Hepatocyte (in vitro differentiated cells): Measurements from ENCODE around the gene NRG3. TPM values are rescaled to one million over a fixed set of nuclear protein-coding genes. Genes with fewer than 3 reads are reported as not detected.

Experiments used
- DNase-seq: peaks from one replicate; pipeline ENCODE4 v3.0.0-alpha.2; 2016; ENCODE audit warnings: low spot score
- H2AFZ ChIP-seq: fragments of 200-600 bp; sonication (generic); 2 replicates; pipeline ENCODE4 v1.6.0; 2016; ENCODE audit warnings: antibody characterized with exemption, mild to moderate bottlenecking
- H3K27ac ChIP-seq: fragments of 200-600 bp; sonication (generic); 2 replicates; pipeline ENCODE4 v1.5.1; 2016; ENCODE audit warnings: mild to moderate bottlenecking
- H3K27me3 ChIP-seq: fragments of 200-600 bp; sonication (generic); 2 replicates; pipeline ENCODE4 v1.6.1; 2016
- H3K36me3 ChIP-seq: fragments of 200-600 bp; sonication (generic); replicated peaks from 2 replicates; pipeline ENCODE4 v1.5.1; 2016; ENCODE audit warnings: low read depth; ENCODE audit not compliant: insufficient read depth
- H3K4me1 ChIP-seq: fragments of 200-600 bp; sonication (generic); 2 replicates; pipeline ENCODE4 v1.5.1; 2016; ENCODE audit warnings: mild to moderate bottlenecking, moderate library complexity; ENCODE audit not compliant: insufficient read depth
- H3K4me2 ChIP-seq: fragments of 200-600 bp; sonication (generic); 2 replicates; pipeline ENCODE4 v1.6.0; 2016
- H3K4me3 ChIP-seq: fragments of 200-600 bp; sonication (generic); 2 replicates; pipeline ENCODE4 v1.5.1; 2016; ENCODE audit warnings: mild to moderate bottlenecking
- H3K79me2 ChIP-seq: fragments of 200-600 bp; sonication (generic); 2 replicates; pipeline ENCODE4 v1.6.0; 2017; ENCODE audit warnings: mild to moderate bottlenecking
- H3K9me2 ChIP-seq: fragments of 200-600 bp; sonication (generic); replicated peaks from 2 replicates; pipeline ENCODE4 v1.6.0; 2017; ENCODE audit warnings: mild to moderate bottlenecking; ENCODE audit not compliant: insufficient read depth
- H3K9me3 ChIP-seq: fragments of 200-600 bp; sonication (generic); 2 replicates; pipeline ENCODE4 v1.5.1; 2016; ENCODE audit warnings: low read depth, mild to moderate bottlenecking
- H4K20me1 ChIP-seq: fragments of 200-600 bp; sonication (generic); 2 replicates; pipeline ENCODE4 v1.6.0; 2016; ENCODE audit warnings: mild to moderate bottlenecking; ENCODE audit not compliant: insufficient read depth, poor library complexity, severe bottlenecking
- EZH2 ChIP-seq: fragments of 200-600 bp; sonication (generic); IDR thresholded peaks from 2 replicates; pipeline ENCODE4 v1.6.1; 2016; ENCODE audit warnings: antibody characterized with exemption, mild to moderate bottlenecking, borderline replicate concordance
- EZH2phosphoT487 ChIP-seq: fragments of 200-600 bp; sonication (generic); IDR thresholded peaks from one replicate; pipeline ENCODE4 v1.6.1; 2018; ENCODE audit warnings: antibody characterized with exemption, mild to moderate bottlenecking, low read depth, moderate library complexity; ENCODE audit not compliant: unreplicated experiment, severe bottlenecking
- WGBS: methylation state at CpG from one replicate; pipeline ENCODE4 v1.1.6; 2016; ENCODE audit warnings: low lambda C conversion rate; ENCODE audit errors: missing lambda C conversion rate; 5-methylcytosine and 5-hydroxymethylcytosine counted together
- polyA plus RNA-seq: library from polyadenylated mRNA; unstranded; fragments of >200 nt; fragmentation: Nextera tagmentation; extraction: Ambion mirVana; gene quantifications from 2 replicates; pipeline ENCODE4 v1.2.1, GENCODE V29; 2016
- total RNA-seq: library from RNA; depleted of rRNA; stranded (reverse); fragments of >200 nt; gene quantifications from 2 replicates; pipeline ENCODE4 v1.2.3, GENCODE V29; 2014
- TF ChIP-seq, protein P1 (sequence below): fragments of 200-600 bp; sonication (generic); IDR thresholded peaks from 2 replicates; pipeline ENCODE4 v1.5.1; 2016; ENCODE audit warnings: antibody characterized with exemption, mild to moderate bottlenecking; ENCODE audit not compliant: poor library complexity

Gene NRG3
- total and polyA plus RNA-seq, 2 experiments from 2014 or later, result 0.57 to 2.0 TPM

- 92% methylated on average over 3 of the region's 3 CpGs for WGBS
- Histone ChIP-seq H3K9me3 (no peaks in the 10 kb centered on the region), H3K27ac (no peak overlapping the region), H3K27me3 (no peaks in the 10 kb centered on the region), H3K4me1 (no peaks in the 10 kb centered on the region), H3K4me3 (no peak overlapping the region), H3K36me3 (no peaks in the 10 kb centered on the region), H3K79me2 (no peaks in the 10 kb centered on the region), H2AFZ (no peak overlapping the region), H3K9me2 (no peaks in the 10 kb centered on the region), H3K4me2 (no peak overlapping the region), H4K20me1 (no peaks in the 10 kb centered on the region)
- TF ChIP-seq EZH2phosphoT487, result no peak
- no peak for DNase-seq
These were observed 36.3 kb downstream of the NRG3 start for GRCh38 chr10:81911328-81911727.

- no peak overlapping the region for H2AFZ ChIP-seq
- H3K4me3 ChIP-seq, result no peak overlapping the region
- no peaks in the 10 kb centered on the region for H3K9me2 ChIP-seq
- WGBS, result 57% methylated on average over 3 of the region's 3 CpGs
- H3K27ac ChIP-seq, result no peak overlapping the region
- H3K4me2 ChIP-seq, result no peak overlapping the region
- H3K79me2 ChIP-seq, result no peaks in the 10 kb centered on the region
- H3K36me3 ChIP-seq, result no peaks in the 10 kb centered on the region
- H3K27me3 ChIP-seq, result no peaks in the 10 kb centered on the region
- no peaks in the 10 kb centered on the region for H3K9me3 ChIP-seq
- TF ChIP-seq EZH2 (no peak), EZH2phosphoT487 (no peak)
- no peaks in the 10 kb centered on the region for H3K4me1 ChIP-seq
- no peak for DNase-seq
- H4K20me1 ChIP-seq, result no peaks in the 10 kb centered on the region
These were observed 39.9 kb downstream of the NRG3 start for GRCh38 chr10:81914736-81915503.

GRCh38 chr10:81915504-81915897 lies 40.5 kb downstream of the NRG3 start:
- no peak for DNase-seq
- H3K79me2 ChIP-seq, result no peaks in the 10 kb centered on the region
- H3K36me3 ChIP-seq, result no peaks in the 10 kb centered on the region
- TF ChIP-seq EZH2 (no peak), EZH2phosphoT487 (no peak)
- TF ChIP-seq, protein P1, sequence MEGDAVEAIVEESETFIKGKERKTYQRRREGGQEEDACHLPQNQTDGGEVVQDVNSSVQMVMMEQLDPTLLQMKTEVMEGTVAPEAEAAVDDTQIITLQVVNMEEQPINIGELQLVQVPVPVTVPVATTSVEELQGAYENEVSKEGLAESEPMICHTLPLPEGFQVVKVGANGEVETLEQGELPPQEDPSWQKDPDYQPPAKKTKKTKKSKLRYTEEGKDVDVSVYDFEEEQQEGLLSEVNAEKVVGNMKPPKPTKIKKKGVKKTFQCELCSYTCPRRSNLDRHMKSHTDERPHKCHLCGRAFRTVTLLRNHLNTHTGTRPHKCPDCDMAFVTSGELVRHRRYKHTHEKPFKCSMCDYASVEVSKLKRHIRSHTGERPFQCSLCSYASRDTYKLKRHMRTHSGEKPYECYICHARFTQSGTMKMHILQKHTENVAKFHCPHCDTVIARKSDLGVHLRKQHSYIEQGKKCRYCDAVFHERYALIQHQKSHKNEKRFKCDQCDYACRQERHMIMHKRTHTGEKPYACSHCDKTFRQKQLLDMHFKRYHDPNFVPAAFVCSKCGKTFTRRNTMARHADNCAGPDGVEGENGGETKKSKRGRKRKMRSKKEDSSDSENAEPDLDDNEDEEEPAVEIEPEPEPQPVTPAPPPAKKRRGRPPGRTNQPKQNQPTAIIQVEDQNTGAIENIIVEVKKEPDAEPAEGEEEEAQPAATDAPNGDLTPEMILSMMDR, result no peak
- H3K4me2 ChIP-seq, result no peak overlapping the region
- H3K9me3 ChIP-seq, result no peaks in the 10 kb centered on the region
- WGBS, result 17% methylated on average over 2 of the region's 2 CpGs
- H2AFZ ChIP-seq, result no peak overlapping the region
- H4K20me1 ChIP-seq, result no peaks in the 10 kb centered on the region
- no peaks in the 10 kb centered on the region for H3K27me3 ChIP-seq
- no peaks in the 10 kb centered on the region for H3K4me1 ChIP-seq
- H3K4me3 ChIP-seq, result no peak overlapping the region
- no peaks in the 10 kb centered on the region for H3K9me2 ChIP-seq
- no peak overlapping the region for H3K27ac ChIP-seq

GRCh38 chr10:81917666-81918065 lies 42.7 kb downstream of the NRG3 start:
- Histone ChIP-seq H3K9me2 (no peaks in the 10 kb centered on the region), H3K4me1 (no peaks in the 10 kb centered on the region), H3K36me3 (no peaks in the 10 kb centered on the region), H3K4me3 (no peak overlapping the region), H3K79me2 (no peaks in the 10 kb centered on the region), H2AFZ (no peak overlapping the region), H4K20me1 (no peaks in the 10 kb centered on the region), H3K27me3 (no peaks in the 10 kb centered on the region), H3K9me3 (no peaks in the 10 kb centered on the region), H3K27ac (no peak overlapping the region), H3K4me2 (no peak overlapping the region)
- no peak for TF ChIP-seq EZH2phosphoT487
- no peak for TF ChIP-seq EZH2
- TF ChIP-seq, protein P1, result no peak
- no peak for DNase-seq
- 75% methylated on average over 5 of the region's 5 CpGs for WGBS
